Activated CD4-positive, alpha-beta T cell treated with anti-CD3 and anti-CD28 coated beads, Interleukin-2, amount 50 U/mL, for 16 hours (primary cell): Measurements from ENCODE around the gene HDLBP.
"Not testable (repeated sequence)": the region's sequence is repeated elsewhere in the genome, so short reads cannot be mapped to it uniquely, and the experiment has no call there.

Experiments
- DNase-seq: peaks from one replicate; pipeline ENCODE4 v3.0.0-alpha.2; 2020

Gene HDLBP

GRCh38 chr2:241334813-241335212 is 19.3 kb upstream of the HDLBP start:
- no peak for DNase-seq

- DNase-seq: no peak
Observed at GRCh38 chr2:241330616-241330981, 15.1 kb upstream of the HDLBP start.

- DNase-seq: no peak
Observed at GRCh38 chr2:241329669-241330615, 14.5 kb upstream of the HDLBP start.

- DNase-seq: no peak
Observed at GRCh38 chr2:241325257-241325656, 9.8 kb upstream of the HDLBP start.

- DNase-seq: no peak
Observed at GRCh38 chr2:241324775-241325174, 9.3 kb upstream of the HDLBP start.

GRCh38 chr2:241323778-241324177 is 8.3 kb upstream of the HDLBP start:
- DNase-seq: no peak

- DNase-seq: no peak
Observed at GRCh38 chr2:241321886-241322285, 6.4 kb upstream of the HDLBP start.

GRCh38 chr2:241321033-241321432 is 5.6 kb upstream of the HDLBP start:
- no peak for DNase-seq

GRCh38 chr2:241320394-241320793 is 4.9 kb upstream of the HDLBP start:
- no peak for DNase-seq

- DNase-seq: not testable (repeated sequence)
Observed at GRCh38 chr2:241318830-241319229, 3.4 kb upstream of the HDLBP start.

- no peak for DNase-seq
Observed at GRCh38 chr2:241317391-241317790, 1.9 kb upstream of the HDLBP start.

- DNase-seq: no peak
Observed at GRCh38 chr2:241316825-241317224, 1.4 kb upstream of the HDLBP start.

- peak; percentile 75 for DNase-seq
Observed at GRCh38 chr2:241315879-241316631, 583 bp upstream of the HDLBP start, which contains the start of gene SEPTIN2. Gene SEPTIN2 (plus strand): TSS chr2:241315925. CDS start chr2:241324233, 8,308 bp downstream.

- DNase-seq: no peak
Observed at GRCh38 chr2:241314226-241315092, 1.0 kb downstream of the HDLBP start.

- DNase-seq: no peak
Observed at GRCh38 chr2:241313543-241314095, 1.9 kb downstream of the HDLBP start.

- no peak for DNase-seq
Observed at GRCh38 chr2:241312082-241312481, 3.4 kb downstream of the HDLBP start.

- DNase-seq: no peak
Observed at GRCh38 chr2:241310917-241311566, 4.4 kb downstream of the HDLBP start.

- DNase-seq: peak; percentile 78
Observed at GRCh38 chr2:241309684-241310117, 5.8 kb downstream of the HDLBP start.

- DNase-seq: no peak
Observed at GRCh38 chr2:241308832-241309500, 6.5 kb downstream of the HDLBP start.

GRCh38 chr2:241308267-241308666 is 7.2 kb downstream of the HDLBP start:
- DNase-seq: no peak

- DNase-seq: no peak
Observed at GRCh38 chr2:241307055-241307454, 8.4 kb downstream of the HDLBP start.
